ENCODE results near the gene LMO1. TPM values are rescaled to one million over a fixed set of nuclear protein-coding genes. Genes with fewer than 3 reads are reported as not detected.

Gene LMO1
- polyA plus RNA-seq, 1 donor (not counting 4 experiments of a cell fraction or from before 2014, with no cell fraction given), result 0.08 TPM

DNA sequence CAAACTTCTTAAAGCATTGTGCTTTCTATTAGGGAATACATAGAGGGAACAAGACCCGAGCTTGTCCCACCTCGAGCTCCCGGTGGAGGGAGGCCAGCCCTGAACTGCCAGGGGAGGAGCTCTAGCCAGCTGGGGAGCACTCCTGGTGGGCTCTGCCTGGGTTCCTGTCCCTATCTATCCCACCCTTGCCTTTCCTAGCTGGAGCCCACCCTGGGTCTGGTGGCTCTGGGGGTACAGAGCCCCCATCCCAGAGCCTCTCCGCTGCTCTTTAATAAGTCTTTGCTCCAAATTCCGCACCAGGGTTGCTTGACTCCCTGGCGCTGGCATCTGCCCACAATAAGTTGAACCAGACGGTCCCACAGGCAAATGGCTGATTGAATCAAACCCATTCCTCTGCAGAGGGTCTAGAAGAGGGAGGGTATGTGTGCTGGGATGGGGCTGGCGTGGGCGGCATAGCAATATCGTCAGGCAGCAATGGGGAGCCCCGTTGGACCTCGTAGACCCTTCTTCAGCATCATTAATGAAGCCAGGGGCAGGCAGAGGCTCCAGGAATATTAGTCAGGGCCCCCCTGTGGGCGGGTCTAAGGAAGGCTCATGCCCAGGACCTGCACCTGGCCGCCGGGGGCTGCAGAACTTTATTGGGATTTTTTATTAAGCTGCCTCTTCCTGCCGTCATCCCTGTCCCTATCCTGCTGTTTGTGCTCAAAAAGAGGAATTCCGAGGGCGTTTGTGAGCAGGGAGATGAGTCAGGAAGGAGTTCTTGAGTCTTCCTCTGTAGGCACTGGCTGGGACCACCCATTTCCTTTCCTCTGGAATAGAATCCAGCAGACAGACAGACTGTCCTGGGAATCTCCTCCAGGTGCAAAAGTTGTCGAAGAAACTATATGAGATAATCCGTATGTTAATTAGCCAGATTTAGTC, 56.3 kb downstream of the LMO1 start:
- dilution Hi-C loops (cut with MboI; ENCODE audit: extremely low pct_ligation_motif_present, low sequenced_read_pairs), result loop anchor here (25.0 kb wide), 1 partner anchor 355 kb away; no protein-coding TSS in a partner anchor
- Histone ChIP-seq H3K79me2 (ENCODE audit: control insufficient read depth, insufficient read depth, low read length) (no peaks in the 10 kb centered on the region), H3K9ac (ENCODE audit: control insufficient read depth, extremely low read depth, insufficient read depth, low read length) (no peak overlapping the region), H3K4me3 (ENCODE audit: control insufficient read depth in 2 of 3, extremely low read depth in 1 of 3, insufficient read depth in 2 of 3, low read depth in 1 of 3, low read length in 3 of 3) (no peak overlapping the region), H3K36me3 (ENCODE audit: control insufficient read depth in 2 of 2, extremely low read depth in 1 of 2, insufficient read depth in 2 of 2, low read length in 2 of 2) (no peaks in the 10 kb centered on the region), H3K27me3 (ENCODE audit: control insufficient read depth, extremely low read depth, insufficient read depth, low read length) (peaks cover 4% of the 10 kb centered on the region), H2AFZ (ENCODE audit: control insufficient read depth, low read length) (no peak overlapping the region), H4K20me1 (ENCODE audit: control insufficient read depth, extremely low read depth, insufficient read depth, low read length) (no peaks in the 10 kb centered on the region), H3K4me2 (ENCODE audit: control insufficient read depth, extremely low read depth, insufficient read depth, low read depth, low read length) (no peak overlapping the region), H3K9me1 (ENCODE audit: control insufficient read depth, extremely low read depth, insufficient read depth, low read length) (no peaks in the 10 kb centered on the region), H3K27ac (ENCODE audit: control insufficient read depth, insufficient read depth, low read length) (no peak overlapping the region), H3K9me3 (ENCODE audit: control insufficient read depth, low read depth, low read length) (no peaks in the 10 kb centered on the region), H3K4me1 (ENCODE audit: control insufficient read depth, extremely low read depth, insufficient read depth, low read length) (no peaks in the 10 kb centered on the region)
- TF ChIP-seq, protein P1, sequence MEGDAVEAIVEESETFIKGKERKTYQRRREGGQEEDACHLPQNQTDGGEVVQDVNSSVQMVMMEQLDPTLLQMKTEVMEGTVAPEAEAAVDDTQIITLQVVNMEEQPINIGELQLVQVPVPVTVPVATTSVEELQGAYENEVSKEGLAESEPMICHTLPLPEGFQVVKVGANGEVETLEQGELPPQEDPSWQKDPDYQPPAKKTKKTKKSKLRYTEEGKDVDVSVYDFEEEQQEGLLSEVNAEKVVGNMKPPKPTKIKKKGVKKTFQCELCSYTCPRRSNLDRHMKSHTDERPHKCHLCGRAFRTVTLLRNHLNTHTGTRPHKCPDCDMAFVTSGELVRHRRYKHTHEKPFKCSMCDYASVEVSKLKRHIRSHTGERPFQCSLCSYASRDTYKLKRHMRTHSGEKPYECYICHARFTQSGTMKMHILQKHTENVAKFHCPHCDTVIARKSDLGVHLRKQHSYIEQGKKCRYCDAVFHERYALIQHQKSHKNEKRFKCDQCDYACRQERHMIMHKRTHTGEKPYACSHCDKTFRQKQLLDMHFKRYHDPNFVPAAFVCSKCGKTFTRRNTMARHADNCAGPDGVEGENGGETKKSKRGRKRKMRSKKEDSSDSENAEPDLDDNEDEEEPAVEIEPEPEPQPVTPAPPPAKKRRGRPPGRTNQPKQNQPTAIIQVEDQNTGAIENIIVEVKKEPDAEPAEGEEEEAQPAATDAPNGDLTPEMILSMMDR (optimal IDR thresholded peaks at IDR 0.05 in 1 of 3, IDR thresholded peaks at IDR 0.05 in 1 of 3, conservative IDR thresholded peaks at IDR 0.05 in 1 of 3; ENCODE audit: extremely low read depth in 1 of 3, insufficient read depth in 2 of 3, low read length in 3 of 3), result no peak
- no peak for TF ChIP-seq EZH2 (IDR thresholded peaks at IDR 0.05; ENCODE audit: low read length)
- FAIRE-seq (no peak), DNase-seq (ENCODE audit: low read depth, low spot score) (no peak)

DNA sequence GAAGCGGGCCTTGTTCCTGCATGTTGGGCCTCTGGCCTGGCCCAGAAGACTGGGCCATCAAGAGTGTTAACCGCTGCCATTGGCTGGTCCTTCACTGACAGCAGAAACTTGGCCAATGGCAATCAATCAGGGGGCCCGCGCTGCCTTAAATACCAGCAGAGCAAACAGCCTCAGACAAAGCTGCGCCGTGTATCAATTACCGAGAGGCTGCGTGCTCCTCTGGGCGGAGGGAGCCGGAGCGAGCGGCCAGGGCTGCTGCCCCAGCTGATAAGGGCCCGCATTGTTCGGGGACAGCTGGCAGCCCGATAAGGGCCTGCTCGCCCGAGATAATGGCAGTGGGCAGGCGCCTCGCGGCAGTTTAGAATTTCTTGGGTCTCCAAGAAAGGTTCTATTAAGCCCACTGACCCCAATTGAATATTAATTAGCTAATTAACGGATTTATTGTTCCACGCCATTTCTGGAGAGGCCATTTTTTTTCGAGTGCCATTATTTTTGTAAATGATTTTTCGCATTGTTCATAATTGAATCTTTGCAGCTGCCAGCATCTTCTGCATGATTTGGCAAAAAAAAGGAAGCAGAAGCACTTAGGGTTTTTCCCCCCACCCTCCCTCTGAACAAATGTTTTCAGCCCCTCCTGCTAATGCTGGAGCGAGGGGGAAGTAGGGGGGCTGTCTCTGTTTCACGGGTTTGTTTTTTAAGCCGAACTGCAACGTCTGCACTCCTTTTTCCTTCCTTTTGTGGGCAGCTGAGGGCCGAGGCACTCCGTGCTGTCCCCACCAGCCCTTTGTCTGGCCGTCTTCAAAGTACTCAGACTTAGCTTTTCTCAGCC, 57.2 kb downstream of the LMO1 start:
- Histone ChIP-seq H3K4me2 (ENCODE audit: control insufficient read depth, extremely low read depth, insufficient read depth, low read depth, low read length) (no peak overlapping the region), H3K9ac (ENCODE audit: control insufficient read depth, extremely low read depth, insufficient read depth, low read length) (no peak overlapping the region), H3K9me3 (ENCODE audit: control insufficient read depth, low read depth, low read length) (no peaks in the 10 kb centered on the region), H3K9me1 (ENCODE audit: control insufficient read depth, extremely low read depth, insufficient read depth, low read length) (no peaks in the 10 kb centered on the region), H3K27ac (ENCODE audit: control insufficient read depth, insufficient read depth, low read length) (no peak overlapping the region), H2AFZ (ENCODE audit: control insufficient read depth, low read length) (no peak overlapping the region), H3K27me3 (ENCODE audit: control insufficient read depth, extremely low read depth, insufficient read depth, low read length) (peaks cover 4% of the 10 kb centered on the region), H4K20me1 (ENCODE audit: control insufficient read depth, extremely low read depth, insufficient read depth, low read length) (no peaks in the 10 kb centered on the region), H3K36me3 (ENCODE audit: control insufficient read depth in 2 of 2, extremely low read depth in 1 of 2, insufficient read depth in 2 of 2, low read length in 2 of 2) (no peaks in the 10 kb centered on the region), H3K4me3 (ENCODE audit: control insufficient read depth in 2 of 3, extremely low read depth in 1 of 3, insufficient read depth in 2 of 3, low read depth in 1 of 3, low read length in 3 of 3) (no peak overlapping the region), H3K79me2 (ENCODE audit: control insufficient read depth, insufficient read depth, low read length) (no peaks in the 10 kb centered on the region), H3K4me1 (ENCODE audit: control insufficient read depth, extremely low read depth, insufficient read depth, low read length) (no peaks in the 10 kb centered on the region)
- FAIRE-seq (no peak), DNase-seq (ENCODE audit: low read depth, low spot score) (no peak)
- TF ChIP-seq, protein P1 (optimal IDR thresholded peaks at IDR 0.05 in 1 of 3, IDR thresholded peaks at IDR 0.05 in 1 of 3, conservative IDR thresholded peaks at IDR 0.05 in 1 of 3; ENCODE audit: extremely low read depth in 1 of 3, insufficient read depth in 2 of 3, low read length in 3 of 3), result no peak
- no peak for TF ChIP-seq EZH2 (IDR thresholded peaks at IDR 0.05; ENCODE audit: low read length)
- dilution Hi-C loops (cut with MboI; ENCODE audit: extremely low pct_ligation_motif_present, low sequenced_read_pairs), result loop anchor here (25.0 kb wide), 1 partner anchor 356 kb away; no protein-coding TSS in a partner anchor

Measured in keratinocyte (primary cell).